Measurements from ENCODE around the gene FAM98C. TPM values are rescaled to one million over a fixed set of nuclear protein-coding genes. Genes with fewer than 3 reads are reported as not detected.

Gene FAM98C
- total RNA-seq, 4 donors from 2014 or later: 2.1 to 21.1 (median 11.7) TPM

DNA sequence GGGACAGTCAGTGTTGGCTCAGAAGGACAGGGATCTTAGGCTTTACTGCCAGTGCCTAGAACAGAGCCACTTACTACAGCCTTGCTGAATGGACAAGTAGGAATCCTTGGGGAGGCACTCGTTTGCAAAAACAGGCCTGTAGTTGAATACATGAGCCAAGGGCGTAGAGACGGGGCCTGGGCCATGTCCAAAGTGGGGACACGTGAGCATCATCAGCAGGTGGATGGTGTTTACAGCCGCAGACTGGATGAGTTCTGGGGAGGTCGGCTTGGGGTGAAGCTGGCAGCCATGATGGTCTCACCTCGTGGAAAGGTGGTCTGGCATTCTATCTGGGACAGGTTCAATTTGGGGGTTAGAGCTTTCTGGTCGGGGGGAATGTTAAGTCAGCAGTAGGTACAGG, 48.1 kb downstream of the FAM98C start:
- Histone ChIP-seq H3K27ac (no peak overlapping the region), H3K4me1 (no peaks in the 10 kb centered on the region), H3K9me3 (no peaks in the 10 kb centered on the region), H3K4me3 (no peak overlapping the region), H3K27me3 (no peaks in the 10 kb centered on the region), H3K36me3 (no peaks in the 10 kb centered on the region)
- no peak for DNase-seq
- no peak for TF ChIP-seq POLR2A (IDR thresholded peaks at IDR 0.05)
- no peak for TF ChIP-seq CTCF (IDR thresholded peaks at IDR 0.05)
- intact Hi-C loops (cut with DNase I; ENCODE audit: low total_unique reads): no loop called here

GRCh38 chr19:38451629-38452028, 48.7 kb downstream of the FAM98C start:
- no peaks in the 10 kb centered on the region for H3K27me3 ChIP-seq
- H3K27ac ChIP-seq: no peak overlapping the region
- H3K4me3 ChIP-seq: no peak overlapping the region
- H3K4me1 ChIP-seq: no peaks in the 10 kb centered on the region
- no peaks in the 10 kb centered on the region for H3K36me3 ChIP-seq
- no peak for DNase-seq
- TF ChIP-seq POLR2A (IDR thresholded peaks at IDR 0.05): no peak
- no peak for TF ChIP-seq CTCF (IDR thresholded peaks at IDR 0.05)
- no peaks in the 10 kb centered on the region for H3K9me3 ChIP-seq
- intact Hi-C loops (cut with DNase I; ENCODE audit: low total_unique reads): no loop called here

- no peak overlapping the region for H3K27ac ChIP-seq
- intact Hi-C loops (cut with DNase I; ENCODE audit: low total_unique reads): no loop called here
- no peak overlapping the region for H3K4me3 ChIP-seq
- no peaks in the 10 kb centered on the region for H3K9me3 ChIP-seq
- TF ChIP-seq POLR2A (IDR thresholded peaks at IDR 0.05) (no peak), CTCF (IDR thresholded peaks at IDR 0.05) (no peak)
- H3K36me3 ChIP-seq: no peaks in the 10 kb centered on the region
- no peaks in the 10 kb centered on the region for H3K4me1 ChIP-seq
- no peak for DNase-seq
- H3K27me3 ChIP-seq: no peaks in the 10 kb centered on the region
Measured at GRCh38 chr19:38452430-38453366, 49.8 kb downstream of the FAM98C start.

- no peaks in the 10 kb centered on the region for H3K36me3 ChIP-seq
- TF ChIP-seq POLR2A (IDR thresholded peaks at IDR 0.05) (no peak), CTCF (IDR thresholded peaks at IDR 0.05) (no peak)
- no peak for DNase-seq
- H3K9me3 ChIP-seq: no peaks in the 10 kb centered on the region
- no peak overlapping the region for H3K27ac ChIP-seq
- intact Hi-C loops (cut with DNase I; ENCODE audit: low total_unique reads): no loop called here
- H3K4me3 ChIP-seq: no peak overlapping the region
- no peaks in the 10 kb centered on the region for H3K27me3 ChIP-seq
- H3K4me1 ChIP-seq: no peaks in the 10 kb centered on the region
Measured at GRCh38 chr19:38453596-38453995, 50.7 kb downstream of the FAM98C start.

- H3K27me3 ChIP-seq: no peaks in the 10 kb centered on the region
- H3K4me3 ChIP-seq: no peak overlapping the region
- intact Hi-C loops (cut with DNase I; ENCODE audit: low total_unique reads): no loop called here
- H3K9me3 ChIP-seq: no peaks in the 10 kb centered on the region
- no peak for TF ChIP-seq CTCF (IDR thresholded peaks at IDR 0.05)
- TF ChIP-seq POLR2A (IDR thresholded peaks at IDR 0.05): no peak
- H3K36me3 ChIP-seq: no peaks in the 10 kb centered on the region
- no peaks in the 10 kb centered on the region for H3K4me1 ChIP-seq
- no peak overlapping the region for H3K27ac ChIP-seq
- DNase-seq: no peak
Measured at GRCh38 chr19:38455031-38455430, 52.1 kb downstream of the FAM98C start.
